ENCODE results near the gene KPTN.

KPTN gene

GRCh38 chr19:47499371-47499770 is 15.4 kb upstream of the KPTN start:
- no peak for DNase-seq (ENCODE audit: low spot score)
- TF ChIP-seq CTCF (IDR thresholded peaks at IDR 0.05; ENCODE audit: extremely low read depth, missing control alignments), result no peak

GRCh38 chr19:47498561-47498960 is 14.5 kb upstream of the KPTN start:
- TF ChIP-seq CTCF (IDR thresholded peaks at IDR 0.05; ENCODE audit: extremely low read depth, missing control alignments), result no peak
- no peak for DNase-seq (ENCODE audit: low spot score)

- TF ChIP-seq CTCF (IDR thresholded peaks at IDR 0.05; ENCODE audit: extremely low read depth, missing control alignments), result no peak
- no peak for DNase-seq (ENCODE audit: low spot score)
These were observed 14.0 kb upstream of the KPTN start for GRCh38 chr19:47497821-47498520.

GRCh38 chr19:47497050-47497766 is 13.2 kb upstream of the KPTN start:
- no peak for DNase-seq (ENCODE audit: low spot score)
- no peak for TF ChIP-seq CTCF (IDR thresholded peaks at IDR 0.05; ENCODE audit: extremely low read depth, missing control alignments)

GRCh38 chr19:47495478-47496372 is 11.7 kb upstream of the KPTN start:
- DNase-seq (ENCODE audit: low spot score), result no peak
- TF ChIP-seq CTCF (IDR thresholded peaks at IDR 0.05; ENCODE audit: extremely low read depth, missing control alignments), result no peak

GRCh38 chr19:47494729-47495128 is 10.7 kb upstream of the KPTN start:
- DNase-seq (ENCODE audit: low spot score), result no peak
- no peak for TF ChIP-seq CTCF (IDR thresholded peaks at IDR 0.05; ENCODE audit: extremely low read depth, missing control alignments)

GRCh38 chr19:47494211-47494547 is 10.2 kb upstream of the KPTN start:
- TF ChIP-seq CTCF (IDR thresholded peaks at IDR 0.05; ENCODE audit: extremely low read depth, missing control alignments), result no peak
- DNase-seq (ENCODE audit: low spot score), result no peak

All from GM20000 (cell line).